ENCODE results near the gene ZNF385C.
"Not testable (repeated sequence)": the region's sequence is repeated elsewhere in the genome, so short reads cannot be mapped to it uniquely, and the experiment has no call there.

ZNF385C gene

GRCh38 chr17:42016941-42017865, 81.1 kb downstream of the ZNF385C start, which contains the start of gene DNAJC7:
Gene DNAJC7 (minus strand): TSS chr17:42017439. CDS start chr17:42017416, 23 bp downstream.
- DNase-seq: peak; percentile 74

GRCh38 chr17:42016411-42016831, 81.9 kb downstream of the ZNF385C start:
- no peak for DNase-seq

- DNase-seq: not testable (repeated sequence)
Measured at GRCh38 chr17:42013740-42014139, 84.5 kb downstream of the ZNF385C start.

- DNase-seq: not testable (repeated sequence)
Measured at GRCh38 chr17:42012363-42012762, 85.9 kb downstream of the ZNF385C start.

- DNase-seq: no peak
Measured at GRCh38 chr17:42010898-42011516, 87.3 kb downstream of the ZNF385C start.

- DNase-seq: not testable (repeated sequence)
Measured at GRCh38 chr17:42010266-42010680, 88.0 kb downstream of the ZNF385C start.

GRCh38 chr17:42009170-42009569, 89.1 kb downstream of the ZNF385C start:
- no peak for DNase-seq

- no peak for DNase-seq
Measured at GRCh38 chr17:42005166-42005565, 93.1 kb downstream of the ZNF385C start.

GRCh38 chr17:42002792-42003301, 95.4 kb downstream of the ZNF385C start:
- no peak for DNase-seq

GRCh38 chr17:42002175-42002791, 96.0 kb downstream of the ZNF385C start:
- DNase-seq: no peak

- no peak for DNase-seq
Measured at GRCh38 chr17:42001729-42002128, 96.5 kb downstream of the ZNF385C start.

- DNase-seq: no peak
Measured at GRCh38 chr17:42000413-42001133, 97.7 kb downstream of the ZNF385C start.

- DNase-seq: no peak
Measured at GRCh38 chr17:41998497-41998896, 99.8 kb downstream of the ZNF385C start.

- DNase-seq: no peak
Measured at GRCh38 chr17:41996855-41997164, 101.5 kb downstream of the ZNF385C start.

GRCh38 chr17:41992576-41992975, 105.7 kb downstream of the ZNF385C start:
- DNase-seq: no peak

GRCh38 chr17:41989702-41990419, 108.4 kb downstream of the ZNF385C start:
- no peak for DNase-seq

GRCh38 chr17:41988418-41988817, 109.9 kb downstream of the ZNF385C start:
- no peak for DNase-seq

GRCh38 chr17:41987642-41988041, 110.6 kb downstream of the ZNF385C start:
- no peak for DNase-seq

- no peak for DNase-seq
Measured at GRCh38 chr17:41986634-41987033, 111.6 kb downstream of the ZNF385C start.

- no peak for DNase-seq
Measured at GRCh38 chr17:41985919-41986318, 112.4 kb downstream of the ZNF385C start.

GRCh38 chr17:41984454-41984853, 113.8 kb downstream of the ZNF385C start:
- no peak for DNase-seq
